GM19455 (cell line): ENCODE results near the gene SAA1.
A peak's percentile ranks its signal among the peaks of the same experiment; 100 is the strongest.
"Not testable (repeated sequence)": the region's sequence is repeated elsewhere in the genome, so short reads cannot be mapped to it uniquely, and the experiment has no call there.

Experiments used
- ATAC-seq: cut with Tn5 transposase; IDR thresholded peaks from one replicate; pipeline ENCODE4 v1.9.1; 2021; ENCODE audit not compliant: unreplicated experiment

Gene SAA1

DNA sequence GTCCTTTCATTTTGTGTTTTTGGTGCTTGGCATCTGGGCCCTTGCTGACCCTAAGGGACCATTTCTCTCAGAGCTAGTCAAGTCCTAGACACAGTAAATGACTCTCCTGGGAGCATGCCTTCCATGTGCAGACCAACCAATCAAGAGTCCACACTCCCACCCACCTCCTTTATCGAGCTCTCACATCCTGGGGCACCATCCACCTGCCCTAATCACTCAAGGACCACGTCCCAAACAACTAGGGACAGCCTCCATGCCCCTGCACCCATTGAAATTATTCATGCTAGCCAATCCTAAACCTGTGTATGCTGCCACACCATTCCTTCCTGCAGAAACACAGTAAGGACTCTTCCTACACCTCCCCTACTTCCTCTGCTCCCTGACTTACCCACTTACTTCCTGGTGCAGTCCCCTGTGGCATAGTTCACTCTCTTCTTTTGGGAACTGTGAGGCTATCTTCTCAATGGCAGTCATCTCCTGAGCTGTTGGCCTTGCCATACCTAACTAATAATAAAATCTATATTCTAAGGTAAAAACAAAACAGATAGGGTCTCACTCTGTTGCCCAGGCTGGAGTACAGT, 11.2 kb upstream of the SAA1 start:
- no peak for ATAC-seq

GRCh38 chr11:18259259-18259658, 6.8 kb upstream of the SAA1 start:
- no peak for ATAC-seq

DNA sequence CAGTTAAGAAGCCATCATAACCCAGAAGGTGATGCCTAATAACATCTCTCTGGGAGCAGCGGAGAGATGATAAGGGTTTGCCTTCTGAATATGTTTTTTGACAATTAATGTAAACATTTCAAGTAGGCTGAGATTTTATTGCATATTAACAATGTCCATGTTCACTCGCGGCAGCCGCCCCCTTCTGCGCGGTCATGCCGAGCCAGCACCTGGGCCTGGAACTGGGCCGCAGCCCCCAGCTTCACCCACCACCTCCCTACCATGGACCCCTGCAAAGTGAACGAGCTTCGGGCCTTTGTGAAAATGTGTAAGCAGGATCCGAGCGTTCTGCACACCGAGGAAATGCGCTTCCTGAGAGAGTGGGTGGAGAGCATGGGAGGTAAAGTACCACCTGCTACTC, 4.3 kb upstream of the SAA1 start:
- ATAC-seq: no peak

DNA sequence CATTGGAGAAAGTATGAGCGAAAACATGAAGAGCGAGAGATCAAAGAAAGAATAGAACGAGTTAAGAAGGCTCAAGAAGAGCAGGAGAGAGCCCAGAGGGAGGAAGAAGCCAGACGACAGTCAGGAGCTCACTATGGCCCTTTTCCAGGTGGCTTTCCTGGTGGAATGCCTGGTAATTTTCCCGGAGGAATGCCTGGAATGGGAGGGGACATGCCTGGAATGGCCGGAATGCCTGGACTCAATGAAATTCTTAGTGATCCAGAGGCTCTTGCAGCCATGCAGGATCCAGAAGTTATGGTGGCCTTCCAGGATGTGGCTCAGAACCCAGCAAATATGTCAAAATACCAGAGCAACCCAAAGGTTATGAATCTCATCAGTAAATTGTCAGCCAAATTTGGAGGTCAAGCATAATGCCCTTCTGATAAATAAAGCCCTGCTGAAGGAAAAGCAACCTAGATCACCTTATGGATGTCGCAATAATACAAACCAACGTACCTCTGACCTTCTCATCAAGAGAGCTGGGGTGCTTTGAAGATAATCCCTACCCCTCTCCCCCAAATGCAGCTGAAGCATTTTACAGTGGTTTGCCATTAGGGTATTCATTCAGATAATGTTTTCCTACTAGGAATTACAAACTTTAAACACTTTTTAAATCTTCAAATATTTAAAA, 3.2 kb upstream of the SAA1 start:
- not testable (repeated sequence) for ATAC-seq

DNA sequence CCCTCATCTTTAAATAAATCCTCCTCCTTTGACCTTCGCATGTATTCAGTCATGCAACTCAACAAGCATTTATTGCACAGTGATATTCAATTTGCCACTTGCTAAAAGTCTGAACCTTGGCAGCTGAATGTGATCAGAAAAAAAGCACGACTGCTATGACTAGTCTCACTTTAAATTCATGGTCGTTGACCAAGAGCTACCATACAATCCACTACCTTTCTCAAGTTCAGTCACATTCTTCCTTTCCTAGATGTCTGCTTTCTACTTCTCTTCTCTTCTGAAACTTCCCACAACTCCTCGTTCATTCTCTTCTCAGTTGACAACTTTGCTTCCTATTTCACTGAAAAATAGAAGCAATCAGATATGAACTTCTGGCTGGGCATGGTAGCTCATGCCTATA, 2.0 kb upstream of the SAA1 start:
- ATAC-seq: no peak

GRCh38 chr11:18264677-18265555, 1.1 kb upstream of the SAA1 start:
- no peak for ATAC-seq

- peak; percentile 68 for ATAC-seq
These were observed 1.5 kb downstream of the SAA1 start for GRCh38 chr11:18267335-18268133.

- not testable (repeated sequence) for ATAC-seq
These were observed 3.2 kb downstream of the SAA1 start for GRCh38 chr11:18269252-18269651.

DNA sequence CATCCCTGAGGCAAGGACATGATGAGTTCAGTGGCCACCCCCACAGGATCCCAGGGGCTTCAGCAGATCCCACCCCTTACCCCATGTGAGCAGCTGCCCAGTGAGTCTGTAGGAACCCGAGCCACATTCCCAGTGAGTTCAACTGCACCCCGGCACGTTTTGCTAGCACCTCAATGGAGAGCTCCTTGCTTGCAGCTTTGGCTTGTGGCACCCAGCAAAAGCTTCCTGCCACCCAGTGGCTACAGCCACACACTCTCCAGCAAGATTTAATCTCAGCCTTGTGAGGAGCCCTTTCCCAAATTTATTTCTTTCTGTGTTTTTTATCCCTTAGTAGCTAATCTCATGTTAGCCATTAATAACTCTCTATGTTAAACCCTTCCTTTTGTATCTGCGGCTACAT, 4.0 kb downstream of the SAA1 start:
- ATAC-seq: no peak

GRCh38 chr11:18271206-18271605, 5.1 kb downstream of the SAA1 start:
- ATAC-seq: no peak

GRCh38 chr11:18277565-18278271, 11.7 kb downstream of the SAA1 start:
- ATAC-seq: no peak

- peak; percentile 95 for ATAC-seq
These were observed 14.5 kb downstream of the SAA1 start for GRCh38 chr11:18280438-18281045.

GRCh38 chr11:18282626-18283025, 16.6 kb downstream of the SAA1 start:
- no peak for ATAC-seq

DNA sequence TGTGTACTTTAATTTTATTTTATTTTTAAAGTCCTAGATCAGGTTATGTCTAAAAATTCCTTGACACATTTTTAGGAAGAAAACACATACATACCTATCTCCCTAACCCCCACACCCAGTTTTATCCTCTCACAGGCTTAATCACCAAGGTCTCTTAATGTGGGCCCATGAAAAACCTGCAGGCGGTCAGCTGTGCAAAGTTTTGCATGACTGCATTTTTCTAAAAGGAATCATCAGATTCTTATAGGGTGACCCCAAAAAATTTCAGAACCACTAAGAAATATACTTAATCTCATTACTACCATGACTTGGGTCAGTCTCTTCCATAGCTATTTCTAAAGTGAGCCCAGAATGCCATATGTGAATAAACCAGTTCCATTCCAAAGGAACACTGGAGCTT, 19.8 kb downstream of the SAA1 start:
- ATAC-seq: no peak

GRCh38 chr11:18288911-18289310, 22.8 kb downstream of the SAA1 start:
- ATAC-seq: no peak

DNA sequence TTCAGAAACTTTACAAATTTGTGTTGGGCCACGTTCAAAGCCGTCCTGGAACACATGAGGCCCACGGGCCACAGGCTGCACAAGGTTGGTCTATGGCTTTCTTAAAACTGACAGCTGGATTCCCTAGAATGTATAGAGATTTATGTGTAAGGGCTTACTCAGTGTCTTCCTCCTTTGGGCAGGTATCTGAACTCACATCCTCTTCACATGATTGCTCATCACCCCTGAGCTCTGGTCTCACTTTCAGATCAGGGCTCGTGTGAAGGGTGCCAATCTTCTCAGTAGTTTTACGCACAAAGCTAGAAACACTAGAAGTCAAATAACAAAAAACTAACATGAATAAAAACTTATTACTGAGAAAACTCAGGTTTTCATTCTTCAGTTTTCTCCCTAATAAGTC, 28.8 kb downstream of the SAA1 start:
- no peak for ATAC-seq

DNA sequence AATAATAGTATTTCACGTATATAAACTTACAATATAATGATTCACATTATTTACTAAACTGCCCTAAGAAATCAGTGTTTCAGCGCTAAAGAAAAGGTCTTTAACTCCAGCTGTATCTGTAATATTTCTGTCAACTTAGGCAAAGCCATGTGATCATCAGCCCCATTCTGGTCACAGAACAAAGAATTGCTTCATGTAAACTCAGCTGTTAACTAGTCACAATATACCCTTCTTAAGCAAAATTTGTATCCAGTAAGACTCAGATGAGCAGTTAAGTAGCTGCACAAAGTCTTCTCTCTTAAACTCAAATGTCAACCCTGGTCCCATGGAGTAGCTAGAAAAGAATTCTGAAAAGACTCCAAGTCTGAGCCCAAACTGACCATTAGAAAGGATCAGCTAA, 29.3 kb downstream of the SAA1 start:
- no peak for ATAC-seq

- ATAC-seq: no peak
These were observed 33.7 kb downstream of the SAA1 start for GRCh38 chr11:18299721-18300120.

DNA sequence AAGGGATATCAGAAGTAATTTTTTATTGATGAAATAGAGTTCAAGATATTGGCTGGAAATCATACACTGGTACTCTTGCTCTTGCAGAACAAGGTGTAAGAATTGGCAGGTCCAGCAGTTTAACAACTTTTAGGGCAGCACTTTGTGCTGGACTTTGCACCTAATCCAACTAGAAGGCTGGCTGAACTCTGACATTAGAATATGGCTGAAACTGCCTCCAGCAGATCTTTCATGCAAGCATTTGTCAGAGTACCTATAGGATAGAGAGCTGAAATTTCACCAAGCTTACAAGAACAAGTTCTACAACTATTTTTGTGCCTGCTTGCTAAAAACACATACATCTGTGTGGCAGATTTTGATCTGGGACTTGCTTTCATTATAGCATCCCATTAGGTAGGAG, 38.7 kb downstream of the SAA1 start:
- no peak for ATAC-seq

DNA sequence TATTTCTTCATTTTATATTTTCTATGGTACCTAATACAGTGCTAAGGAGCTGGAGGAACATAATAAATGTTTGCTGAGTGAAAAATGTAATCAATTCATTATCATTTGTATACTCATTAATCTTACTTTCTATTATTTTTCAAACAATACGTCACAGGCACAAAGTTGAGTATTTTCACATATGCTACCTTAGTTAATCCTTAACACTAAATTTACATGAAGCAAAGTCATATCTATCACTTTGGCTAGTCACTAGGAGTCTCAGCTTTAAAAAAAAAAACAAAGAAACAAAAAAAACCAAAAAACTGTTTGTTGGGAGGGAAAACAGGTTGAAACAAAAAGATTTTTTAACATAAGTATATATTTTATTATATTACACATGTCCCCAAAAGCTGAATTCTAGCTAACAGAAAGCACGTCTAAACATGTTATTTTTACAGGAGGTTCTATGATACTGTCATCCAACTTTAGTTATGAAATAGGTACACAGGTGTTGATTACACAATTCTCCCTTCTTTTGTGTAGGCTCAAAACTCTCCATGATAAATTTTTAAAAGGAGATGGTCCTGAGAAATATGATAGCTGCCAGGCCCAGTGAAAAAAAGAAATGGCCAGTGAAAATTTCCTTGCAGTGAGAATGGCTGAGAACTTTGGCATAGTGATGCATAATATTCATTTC, 41.5 kb downstream of the SAA1 start:
- ATAC-seq: no peak
